Measurements from ENCODE around the gene FAM81B. TPM values are rescaled to one million over a fixed set of nuclear protein-coding genes. Genes with fewer than 3 reads are reported as not detected.

The FAM81B gene
- polyA plus RNA-seq, 1 donor from 2014 or later, result not detected

- H3K4me2 ChIP-seq (ENCODE audit: low read length), result no peak overlapping the region
- H3F3A ChIP-seq (ENCODE audit: insufficient read depth, low read length, poor library complexity, severe bottlenecking), result no peaks in the 10 kb centered on the region
- no peak overlapping the region for H3K9ac ChIP-seq (ENCODE audit: low read length)
- TF ChIP-seq RAD21 (conservative IDR thresholded peaks at IDR 0.05), result no peak
- no peak for TF ChIP-seq CTCF (IDR thresholded peaks at IDR 0.05; ENCODE audit: poor library complexity, severe bottlenecking)
- TF ChIP-seq POLR2AphosphoS5 (IDR thresholded peaks at IDR 0.05), result no peak
- no peak for TF ChIP-seq EP300 (conservative IDR thresholded peaks at IDR 0.05; ENCODE audit: poor library complexity, severe bottlenecking)
- TF ChIP-seq TAF1 (IDR thresholded peaks at IDR 0.05; ENCODE audit: low read depth), result no peak
- TF ChIP-seq MXI1 (conservative IDR thresholded peaks at IDR 0.05; ENCODE audit: poor library complexity, severe bottlenecking), result no peak
- no peak for TF ChIP-seq SMC3 (conservative IDR thresholded peaks at IDR 0.05; ENCODE audit: poor library complexity)
- no peak for TF ChIP-seq EZH2 (IDR thresholded peaks at IDR 0.05; ENCODE audit: borderline replicate concordance, insufficient read depth, low read length, poor library complexity, severe bottlenecking)
- TF ChIP-seq REST (IDR thresholded peaks at IDR 0.05; ENCODE audit: borderline replicate concordance), result no peak
- H3K27ac ChIP-seq (ENCODE audit: low read length), result no peak overlapping the region
- H3K27me3 ChIP-seq (ENCODE audit: insufficient read depth, low read depth, low read length), result no peaks in the 10 kb centered on the region
- H2AFZ ChIP-seq (ENCODE audit: low read depth, low read length), result no peak overlapping the region
- no peaks in the 10 kb centered on the region for H4K20me1 ChIP-seq (ENCODE audit: insufficient read depth)
- H3K79me2 ChIP-seq (replicated peaks; ENCODE audit: insufficient read depth, low read length), result no peaks in the 10 kb centered on the region
- no peaks in the 10 kb centered on the region for H3K9me3 ChIP-seq (ENCODE audit: low read length)
- H3K36me3 ChIP-seq (ENCODE audit: insufficient read depth, low read length), result no peaks in the 10 kb centered on the region
- H3K9me2 ChIP-seq (ENCODE audit: insufficient read depth, low read length), result no peaks in the 10 kb centered on the region
- no peak overlapping the region for H3K4me3 ChIP-seq (ENCODE audit: low read length)
Observed at GRCh38 chr5:95440825-95441224, 49.7 kb downstream of the FAM81B start.

- H3K9ac ChIP-seq (ENCODE audit: low read length), result no peak overlapping the region
- H3K79me2 ChIP-seq (replicated peaks; ENCODE audit: insufficient read depth, low read length), result no peaks in the 10 kb centered on the region
- no peaks in the 10 kb centered on the region for H3K36me3 ChIP-seq (ENCODE audit: insufficient read depth, low read length)
Observed at GRCh38 chr5:95441636-95442035, 50.5 kb downstream of the FAM81B start.

More at GRCh38 chr5:95441636-95442035, 50.5 kb downstream of the FAM81B start:
- Histone ChIP-seq H2AFZ (ENCODE audit: low read depth, low read length) (no peak overlapping the region), H3K9me2 (ENCODE audit: insufficient read depth, low read length) (no peaks in the 10 kb centered on the region), H3F3A (ENCODE audit: insufficient read depth, low read length, poor library complexity, severe bottlenecking) (no peaks in the 10 kb centered on the region), H3K9me3 (ENCODE audit: low read length) (no peaks in the 10 kb centered on the region), H3K4me2 (ENCODE audit: low read length) (no peak overlapping the region), H3K27ac (ENCODE audit: low read length) (no peak overlapping the region), H3K27me3 (ENCODE audit: insufficient read depth, low read depth, low read length) (no peaks in the 10 kb centered on the region), H3K4me3 (ENCODE audit: low read length) (no peak overlapping the region), H4K20me1 (ENCODE audit: insufficient read depth) (no peaks in the 10 kb centered on the region)
- TF ChIP-seq EZH2 (IDR thresholded peaks at IDR 0.05; ENCODE audit: borderline replicate concordance, insufficient read depth, low read length, poor library complexity, severe bottlenecking), result no peak
- no peak for TF ChIP-seq CTCF (IDR thresholded peaks at IDR 0.05; ENCODE audit: poor library complexity, severe bottlenecking)
- TF ChIP-seq EP300 (conservative IDR thresholded peaks at IDR 0.05; ENCODE audit: poor library complexity, severe bottlenecking), result no peak
- no peak for TF ChIP-seq REST (IDR thresholded peaks at IDR 0.05; ENCODE audit: borderline replicate concordance)
- TF ChIP-seq POLR2AphosphoS5 (IDR thresholded peaks at IDR 0.05), result no peak
- no peak for TF ChIP-seq TAF1 (IDR thresholded peaks at IDR 0.05; ENCODE audit: low read depth)
